ENCODE measurements around the gene AKT2.
"Not testable (repeated sequence)": the region's sequence is repeated elsewhere in the genome, so short reads cannot be mapped to it uniquely, and the experiment has no call there.

AKT2 gene

GRCh38 chr19:40219029-40219428 is 66.1 kb downstream of the AKT2 start:
- not testable (repeated sequence) for DNase-seq (ENCODE audit: low read depth, low spot score)

DNA sequence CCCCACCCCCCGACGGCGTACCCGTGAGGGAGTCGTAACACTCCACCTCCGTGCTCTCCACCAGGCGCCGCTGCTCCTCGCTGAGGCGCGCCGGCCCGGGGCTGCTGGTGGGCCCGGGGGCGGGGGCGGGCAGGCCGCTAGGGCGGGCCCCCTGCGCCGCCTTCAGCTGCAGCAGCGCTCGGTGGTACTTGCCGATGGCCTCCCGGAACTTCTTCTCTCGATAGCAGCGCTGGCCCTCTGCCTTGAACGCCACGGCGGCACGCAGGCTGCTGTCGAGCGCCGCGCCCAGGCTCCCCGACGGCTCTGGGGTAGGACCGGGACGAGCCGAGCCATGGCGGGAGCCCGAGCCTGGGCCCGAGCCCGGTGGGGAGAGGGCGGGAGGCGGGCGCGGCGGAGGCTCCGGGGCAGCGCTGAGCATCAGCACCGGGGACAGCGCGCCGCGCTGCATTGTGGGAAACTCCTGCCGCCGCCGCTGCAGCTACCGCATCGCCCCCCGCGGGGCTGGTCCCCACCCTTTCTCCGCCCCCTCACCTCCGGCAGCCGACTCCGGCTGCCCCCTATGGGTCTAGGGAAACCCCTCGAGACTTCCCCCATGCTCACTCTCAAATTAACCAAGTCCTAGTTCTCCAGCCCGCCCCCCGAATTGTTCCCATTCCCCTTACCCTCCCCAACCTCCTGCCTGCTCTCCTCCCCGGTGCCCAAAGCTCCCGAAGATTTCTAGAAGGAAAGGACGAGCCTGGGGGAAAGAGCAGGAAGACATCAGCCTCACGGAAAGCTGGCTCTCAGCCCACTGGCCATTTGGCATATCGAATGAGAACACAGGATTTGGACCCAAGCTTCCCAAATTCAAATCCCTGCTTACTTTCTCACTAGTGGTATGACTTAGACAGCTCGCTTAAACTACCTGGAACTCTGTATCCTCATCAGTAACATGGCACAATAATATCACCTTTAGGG is 66.9 kb downstream of the AKT2 start, which contains the start of gene TTC9B:
Gene TTC9B (minus strand): TSS at position 451 of the 957 bp plus-strand sequence. CDS start 3 bp downstream, at position 448.
- DNase-seq (ENCODE audit: low read depth, low spot score), result peak; percentile 75

DNA sequence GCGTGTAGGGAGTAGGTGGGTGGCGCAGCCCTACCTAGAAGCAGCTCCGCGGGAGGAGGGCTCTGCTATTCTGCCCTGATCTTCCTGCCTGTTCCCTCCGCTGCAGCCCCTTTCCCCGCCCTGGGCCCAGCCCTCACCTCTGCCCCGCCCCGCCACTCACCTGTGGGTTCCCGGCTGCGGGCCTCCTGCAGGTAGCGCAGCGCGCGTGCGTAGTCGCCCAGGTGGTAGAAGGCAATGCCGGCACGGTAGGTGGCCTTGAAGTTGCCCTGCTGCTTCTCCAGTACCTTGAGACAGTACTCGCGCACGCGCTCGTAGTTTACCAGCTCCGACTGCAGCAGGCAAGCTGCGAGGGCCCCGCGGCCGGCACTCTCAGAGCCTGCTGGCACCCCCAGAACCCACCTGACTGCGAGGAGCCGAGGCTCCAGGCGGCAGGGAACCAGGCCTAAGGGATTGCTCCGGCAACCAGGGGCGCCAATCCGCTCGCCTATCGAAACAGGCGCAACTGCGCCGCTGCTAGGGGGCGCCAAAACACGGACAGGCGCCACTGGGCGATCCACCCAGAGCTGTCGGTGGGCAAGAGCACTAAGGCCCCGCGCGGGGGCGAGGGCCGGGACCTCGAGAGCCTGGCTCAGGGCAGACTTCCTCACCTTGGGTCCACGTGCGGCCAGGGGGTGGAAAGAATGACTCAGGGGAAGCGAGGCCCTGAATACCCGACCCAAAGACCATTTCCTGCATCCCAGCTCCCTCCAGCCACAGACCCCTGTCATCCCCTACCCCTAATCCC is 67.9 kb downstream of the AKT2 start:
- peak; percentile 67 for DNase-seq (ENCODE audit: low read depth, low spot score)

GRCh38 chr19:40216777-40217026 is 68.4 kb downstream of the AKT2 start:
- DNase-seq (ENCODE audit: low read depth, low spot score), result no peak

GRCh38 chr19:40216013-40216776 is 69.0 kb downstream of the AKT2 start:
- DNase-seq (ENCODE audit: low read depth, low spot score), result no peak

GRCh38 chr19:40214936-40215335 is 70.2 kb downstream of the AKT2 start:
- DNase-seq (ENCODE audit: low read depth, low spot score), result no peak

DNA sequence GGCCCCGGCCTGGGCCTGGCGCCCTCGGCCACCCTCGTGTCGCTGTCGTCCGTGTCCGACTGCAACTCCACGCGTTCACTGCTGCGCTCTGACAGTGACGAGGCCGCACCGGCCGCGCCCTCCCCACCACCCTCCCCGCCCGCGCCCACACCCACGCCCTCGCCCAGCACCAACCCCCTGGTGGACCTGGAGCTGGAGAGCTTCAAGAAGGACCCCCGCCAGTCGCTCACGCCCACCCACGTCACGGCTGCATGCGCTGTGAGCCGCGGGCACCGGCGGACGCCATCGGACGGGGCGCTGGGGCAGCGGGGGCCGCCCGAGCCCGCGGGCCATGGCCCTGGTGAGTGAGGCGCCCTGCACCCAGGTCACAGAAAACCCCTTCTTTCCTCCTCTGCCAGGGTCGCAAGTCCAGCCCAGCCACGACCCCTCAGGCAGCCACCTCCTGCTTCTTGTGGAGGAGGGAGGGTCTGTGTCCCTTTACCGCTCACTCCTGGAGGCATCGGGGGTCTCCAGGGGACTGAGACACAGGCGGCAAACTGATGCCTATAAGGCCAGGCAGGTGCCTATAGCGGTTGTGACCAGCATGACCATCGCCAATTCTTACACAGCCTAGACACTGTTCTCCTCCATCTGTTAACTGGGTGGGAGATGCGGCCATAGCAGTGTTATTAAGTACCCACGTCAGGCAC is 71.1 kb downstream of the AKT2 start:
- DNase-seq (ENCODE audit: low read depth, low spot score), result no peak

- DNase-seq (ENCODE audit: low read depth, low spot score), result no peak
These were observed 71.8 kb downstream of the AKT2 start for GRCh38 chr19:40213251-40213829.

DNA sequence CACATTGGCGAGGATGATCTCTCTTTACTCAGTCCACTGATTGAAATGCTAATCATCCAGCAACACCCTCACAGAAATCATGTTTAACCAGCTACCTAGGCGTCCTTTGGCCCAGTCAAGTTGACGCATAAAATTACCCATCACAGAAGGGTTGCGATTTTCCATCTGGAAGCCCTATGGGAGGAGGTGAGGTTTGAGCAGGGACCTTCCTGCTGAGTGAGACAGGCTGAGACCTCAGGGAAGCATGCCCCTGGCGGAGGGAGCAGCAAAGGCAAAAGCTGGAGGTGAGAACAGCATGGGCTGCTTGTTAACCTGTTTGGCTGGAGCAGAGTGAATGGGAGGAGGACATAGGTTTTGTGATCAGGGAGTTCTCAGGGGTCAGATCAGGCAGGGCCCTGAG is 74.3 kb downstream of the AKT2 start:
- DNase-seq (ENCODE audit: low read depth, low spot score), result peak; percentile 60

DNA sequence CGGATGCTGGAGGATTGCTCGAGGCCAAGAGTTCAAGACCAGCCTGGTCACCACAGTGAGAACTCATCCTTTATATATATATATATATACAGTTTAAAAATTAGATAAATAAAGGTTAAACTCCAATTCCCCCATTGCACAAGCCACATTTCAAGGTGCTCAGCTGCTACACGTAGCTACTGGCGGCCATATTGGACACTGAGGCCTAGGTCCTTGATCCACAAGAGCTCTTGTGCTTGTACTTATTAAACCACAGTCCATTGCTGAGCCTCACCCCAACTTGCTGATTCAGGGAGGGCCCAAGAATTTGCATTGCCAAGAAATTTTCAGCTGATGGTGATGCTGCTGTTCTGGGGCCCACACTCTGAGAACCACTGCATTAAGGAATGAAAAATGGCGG is 76.5 kb downstream of the AKT2 start:
- no peak for DNase-seq (ENCODE audit: low read depth, low spot score)

DNA sequence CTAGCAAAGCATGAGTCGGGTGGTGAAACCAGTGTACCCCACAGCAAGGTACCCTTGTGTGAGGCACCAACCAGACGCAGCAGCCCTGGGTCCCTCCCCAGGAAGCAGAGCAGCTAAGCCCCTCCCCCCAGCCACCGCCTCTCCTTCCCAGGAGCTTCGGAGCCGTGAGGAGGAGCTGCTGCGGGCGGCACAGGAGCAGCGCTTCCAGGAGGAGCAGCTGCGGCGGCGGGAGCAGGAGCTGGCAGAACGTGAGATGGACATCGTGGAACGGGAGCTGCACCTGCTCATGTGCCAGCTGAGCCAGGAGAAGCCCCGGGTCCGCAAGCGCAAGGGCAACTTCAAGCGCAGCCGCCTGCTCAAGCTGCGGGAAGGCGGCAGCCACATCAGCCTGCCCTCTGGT is 79.4 kb downstream of the AKT2 start:
- DNase-seq (ENCODE audit: low read depth, low spot score), result no peak

DNA sequence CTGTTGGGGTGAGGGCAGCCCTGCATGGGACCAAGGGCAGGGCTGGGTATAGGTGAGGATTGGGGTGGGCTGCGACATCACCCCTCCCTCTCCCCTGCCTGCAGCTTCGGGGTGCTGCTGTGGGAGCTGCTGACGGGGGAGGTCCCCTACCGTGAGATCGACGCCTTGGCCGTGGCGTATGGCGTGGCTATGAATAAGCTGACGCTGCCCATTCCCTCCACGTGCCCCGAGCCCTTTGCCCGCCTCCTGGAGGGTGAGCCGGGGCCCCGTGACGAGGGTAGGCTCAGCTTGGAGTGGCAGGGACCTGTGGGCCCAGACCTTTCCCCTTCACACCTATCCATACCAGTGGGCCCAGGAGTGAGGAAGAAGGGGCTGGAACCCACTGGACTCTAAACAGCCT is 80.8 kb downstream of the AKT2 start:
- no peak for DNase-seq (ENCODE audit: low read depth, low spot score)

GRCh38 chr19:40200341-40201099 is 84.6 kb downstream of the AKT2 start:
- DNase-seq (ENCODE audit: low read depth, low spot score), result no peak

- DNase-seq (ENCODE audit: low read depth, low spot score), result no peak
These were observed 86.7 kb downstream of the AKT2 start for GRCh38 chr19:40198272-40198990.

DNA sequence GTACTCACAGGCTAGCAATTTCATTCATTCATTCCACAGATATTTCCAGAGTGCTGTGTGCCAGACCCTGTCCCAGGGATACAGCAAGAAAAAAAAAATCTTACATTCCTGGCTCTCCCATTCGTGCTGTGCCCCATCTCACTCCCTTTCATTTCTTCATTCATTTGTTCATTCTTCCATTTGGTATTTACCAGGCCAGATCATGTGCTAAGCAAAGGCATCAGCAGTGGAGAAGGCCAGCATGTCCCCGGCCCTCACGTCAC is 91.6 kb downstream of the AKT2 start:
- DNase-seq (ENCODE audit: low read depth, low spot score), result no peak

- peak; percentile 7 for DNase-seq (ENCODE audit: low read depth, low spot score)
These were observed 92.2 kb downstream of the AKT2 start for GRCh38 chr19:40192758-40193586.

DNA sequence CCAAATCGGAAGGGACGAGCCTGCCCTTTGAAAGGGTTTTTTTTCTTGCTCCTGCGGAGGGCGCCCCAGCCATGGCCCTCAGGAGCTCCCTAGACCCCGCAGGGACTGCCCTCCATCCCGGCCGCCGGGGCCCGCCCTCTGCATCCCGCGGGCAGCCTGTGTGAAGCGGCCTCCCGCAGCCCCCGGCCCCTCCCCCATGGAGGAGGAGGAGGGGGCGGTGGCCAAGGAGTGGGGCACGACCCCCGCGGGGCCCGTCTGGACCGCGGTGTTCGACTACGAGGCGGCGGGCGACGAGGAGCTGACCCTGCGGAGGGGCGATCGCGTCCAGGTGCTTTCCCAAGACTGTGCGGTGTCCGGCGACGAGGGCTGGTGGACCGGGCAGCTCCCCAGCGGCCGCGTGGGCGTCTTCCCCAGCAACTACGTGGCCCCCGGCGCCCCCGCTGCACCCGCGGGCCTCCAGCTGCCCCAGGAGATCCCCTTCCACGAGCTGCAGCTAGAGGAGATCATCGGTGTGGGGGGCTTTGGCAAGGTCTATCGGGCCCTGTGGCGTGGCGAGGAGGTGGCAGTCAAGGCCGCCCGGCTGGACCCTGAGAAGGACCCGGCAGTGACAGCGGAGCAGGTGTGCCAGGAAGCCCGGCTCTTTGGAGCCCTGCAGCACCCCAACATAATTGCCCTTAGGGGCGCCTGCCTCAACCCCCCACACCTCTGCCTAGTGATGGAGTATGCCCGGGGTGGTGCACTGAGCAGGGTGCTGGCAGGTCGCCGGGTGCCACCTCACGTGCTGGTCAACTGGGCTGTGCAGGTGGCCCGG is 93.1 kb downstream of the AKT2 start:
- peak; percentile 59 for DNase-seq (ENCODE audit: low read depth, low spot score)
